ENCODE measurements around the gene FOCAD. TPM values are rescaled to one million over a fixed set of nuclear protein-coding genes. Genes with fewer than 3 reads are reported as not detected.

Gene FOCAD
- total RNA-seq, 2 donors from 2014 or later: 51.6 to 56.8 TPM

GRCh38 chr9:20981486-20981885 lies 297.4 kb downstream of the FOCAD start:
- Histone ChIP-seq H3K4me3 (ENCODE audit: low read length) (no peak overlapping the region), H3K4me1 (ENCODE audit: control insufficient read depth, insufficient read depth, low read length) (no peaks in the 10 kb centered on the region), H3K36me3 (ENCODE audit: control insufficient read depth, insufficient read depth, low read length) (peaks cover 36% of the 10 kb centered on the region), H3K27ac (ENCODE audit: low read depth, low read length) (no peak overlapping the region), H3K27me3 (ENCODE audit: control insufficient read depth, insufficient read depth, low read length, poor library complexity, severe bottlenecking) (no peaks in the 10 kb centered on the region), H3K9me3 (ENCODE audit: control insufficient read depth, low read length) (peaks cover 7% of the 10 kb centered on the region), H3K9ac (ENCODE audit: extremely low read depth, low read length, poor library complexity, severe bottlenecking) (no peak overlapping the region)
- no peak for DNase-seq
- H3K27ac Mint-ChIP-seq: no peak overlapping the region
- peaks cover 42% of the 10 kb centered on the region for H3K36me3 Mint-ChIP-seq (ENCODE audit: low read depth)
- H3K27me3 Mint-ChIP-seq (ENCODE audit: insufficient read depth): no peaks in the 10 kb centered on the region
- TF ChIP-seq CTCF (conservative IDR thresholded peaks at IDR 0.05): no peak
- H3K4me1 Mint-ChIP-seq: peaks cover 3% of the 10 kb centered on the region
- 94 to 100% methylated on average over 2 of the region's 2 CpGs for WGBS, 2 experiments (ENCODE audit: insufficient coverage in 1 of 2, insufficient read length in 1 of 2)
- H3K9me3 Mint-ChIP-seq: no peaks in the 10 kb centered on the region
- no peak overlapping the region for H3K4me3 Mint-ChIP-seq

- Mint-ChIP-seq H3K9me3 (no peaks in the 10 kb centered on the region), H3K4me1 (no peaks in the 10 kb centered on the region), H3K27me3 (ENCODE audit: insufficient read depth) (no peaks in the 10 kb centered on the region), H3K4me3 (no peak overlapping the region), H3K27ac (no peak overlapping the region), H3K36me3 (ENCODE audit: low read depth) (peaks cover 44% of the 10 kb centered on the region)
- Histone ChIP-seq H3K4me3 (ENCODE audit: low read length) (no peak overlapping the region), H3K27me3 (ENCODE audit: control insufficient read depth, insufficient read depth, low read length, poor library complexity, severe bottlenecking) (no peaks in the 10 kb centered on the region), H3K27ac (ENCODE audit: low read depth, low read length) (no peak overlapping the region), H3K4me1 (ENCODE audit: control insufficient read depth, insufficient read depth, low read length) (no peaks in the 10 kb centered on the region), H3K9ac (ENCODE audit: extremely low read depth, low read length, poor library complexity, severe bottlenecking) (no peak overlapping the region), H3K9me3 (ENCODE audit: control insufficient read depth, low read length) (no peaks in the 10 kb centered on the region), H3K36me3 (ENCODE audit: control insufficient read depth, insufficient read depth, low read length) (peaks cover 39% of the 10 kb centered on the region)
- 94 to 100% methylated on average over 1 to 3 of the region's 3 CpGs for WGBS, 2 experiments (ENCODE audit: insufficient coverage in 1 of 2, insufficient read length in 1 of 2)
- no peak for TF ChIP-seq CTCF (conservative IDR thresholded peaks at IDR 0.05)
- DNase-seq: no peak
Observed at GRCh38 chr9:20984506-20984905, 300.4 kb downstream of the FOCAD start.

- Mint-ChIP-seq H3K27me3 (ENCODE audit: insufficient read depth) (no peaks in the 10 kb centered on the region), H3K4me3 (no peak overlapping the region), H3K9me3 (no peaks in the 10 kb centered on the region), H3K36me3 (ENCODE audit: low read depth) (peaks cover 56% of the 10 kb centered on the region), H3K4me1 (no peaks in the 10 kb centered on the region), H3K27ac (no peak overlapping the region)
- Histone ChIP-seq H3K9me3 (ENCODE audit: control insufficient read depth, low read length) (no peaks in the 10 kb centered on the region), H3K27ac (ENCODE audit: low read depth, low read length) (no peak overlapping the region), H3K36me3 (ENCODE audit: control insufficient read depth, insufficient read depth, low read length) (peaks cover 53% of the 10 kb centered on the region), H3K4me3 (ENCODE audit: low read length) (no peak overlapping the region), H3K27me3 (ENCODE audit: control insufficient read depth, insufficient read depth, low read length, poor library complexity, severe bottlenecking) (no peaks in the 10 kb centered on the region), H3K9ac (ENCODE audit: extremely low read depth, low read length, poor library complexity, severe bottlenecking) (no peak overlapping the region), H3K4me1 (ENCODE audit: control insufficient read depth, insufficient read depth, low read length) (no peaks in the 10 kb centered on the region)
- no peak for TF ChIP-seq CTCF (conservative IDR thresholded peaks at IDR 0.05)
- 95 to 99% methylated on average over 6 of the region's 6 CpGs for WGBS, 2 experiments (ENCODE audit: insufficient coverage in 1 of 2, insufficient read length in 1 of 2)
- no peak for DNase-seq
Observed at GRCh38 chr9:20985851-20986600, 302.0 kb downstream of the FOCAD start.
